Measurements from ENCODE around the gene CDRT4.

GRCh38 chr17:15494821-15495220, 27.4 kb upstream of the CDRT4 start:
- TF ChIP-seq CTCF (conservative IDR thresholded peaks at IDR 0.05; ENCODE audit: low read depth in 2 of 2) = no peak
- TF ChIP-seq JUNB (IDR thresholded peaks at IDR 0.05; ENCODE audit: unreplicated experiment) = no peak
- TF ChIP-seq POLR2AphosphoS5 (IDR thresholded peaks at IDR 0.05; ENCODE audit: low read depth) = no peak
- no peak for TF ChIP-seq EZH2 (IDR thresholded peaks at IDR 0.05; ENCODE audit: low read depth, unreplicated experiment)

All from GM23338 (cell line).